ENCODE measurements around the gene EIF3B. TPM values are rescaled to one million over a fixed set of nuclear protein-coding genes. Genes with fewer than 3 reads are reported as not detected.
"Not testable (repeated sequence)": the region's sequence is repeated elsewhere in the genome, so short reads cannot be mapped to it uniquely, and the experiment has no call there.

The EIF3B gene
- total RNA-seq, 2 experiments from 2014 or later: 252 to 256 TPM

GRCh38 chr7:2383543-2384274, 29.1 kb downstream of the EIF3B start:
- Mint-ChIP-seq H3K4me3 (no peak overlapping the region), H3K27ac (no peak overlapping the region), H3K9me3 (no peaks in the 10 kb centered on the region), H3K4me1 (ENCODE audit: low read depth) (peaks cover 2% of the 10 kb centered on the region), H3K36me3 (ENCODE audit: low read depth) (peaks cover 28% of the 10 kb centered on the region), H3K27me3 (no peaks in the 10 kb centered on the region)
- no peak for DNase-seq
- ChIA-PET POLR2A (interaction anchor here (1.4 to 1.9 kb wide), 2 partner anchors 11 to 18 kb away, joined by 4 to 5 read pairs; no protein-coding TSS in a partner anchor), CTCF (interaction anchor here (0.8 to 1.7 kb wide), 5 partner anchors 22 to 85 kb away, joined by 3 to 7 read pairs (median 5); no protein-coding TSS in a partner anchor)
- no peak for TF ChIP-seq CTCF (IDR thresholded peaks at IDR 0.05)
- intact Hi-C loops (cut with micrococcal nuclease): no loop called here
- no peak for ATAC-seq

GRCh38 chr7:2384354-2385243, 30.0 kb downstream of the EIF3B start:
- intact Hi-C loops (cut with micrococcal nuclease): no loop called here
- no peak for ATAC-seq

GRCh38 chr7:2386122-2386521, 31.5 kb downstream of the EIF3B start:
- CTCF ChIA-PET: interaction anchor here (1.7 kb wide), 1 partner anchor 83 kb away, joined by 6 read pairs; no protein-coding TSS in a partner anchor
- H3K36me3 Mint-ChIP-seq (ENCODE audit: low read depth): not testable (repeated sequence)

More at GRCh38 chr7:2384354-2385243, 30.0 kb downstream of the EIF3B start:
- H3K27me3 Mint-ChIP-seq: no peaks in the 10 kb centered on the region
- no peak overlapping the region for H3K27ac Mint-ChIP-seq
- H3K4me1 Mint-ChIP-seq (ENCODE audit: low read depth): peaks cover 2% of the 10 kb centered on the region
- no peak for TF ChIP-seq CTCF (IDR thresholded peaks at IDR 0.05)
- POLR2A ChIA-PET: interaction anchor here (1.4 to 1.9 kb wide), 3 partner anchors 12 to 19 kb away, joined by 3 to 5 read pairs (median 4); partner anchors contain the start of gene CHST12
- peak; percentile 10 for DNase-seq
- CTCF ChIA-PET: interaction anchor here (0.8 to 1.7 kb wide), 5 partner anchors 21 to 84 kb away, joined by 3 to 7 read pairs (median 5); no protein-coding TSS in a partner anchor
- peaks cover 20% of the 10 kb centered on the region for H3K36me3 Mint-ChIP-seq (ENCODE audit: low read depth)
- H3K9me3 Mint-ChIP-seq: no peaks in the 10 kb centered on the region
- no peak overlapping the region for H3K4me3 Mint-ChIP-seq

GRCh38 chr7:2386964-2387669, 32.5 kb downstream of the EIF3B start:
- POLR2A ChIA-PET: interaction anchor here (0.8 kb wide), 1 partner anchor 14 kb away, joined by 3 read pairs; no protein-coding TSS in a partner anchor
- no peak for TF ChIP-seq CTCF (IDR thresholded peaks at IDR 0.05)

More at GRCh38 chr7:2386122-2386521, 31.5 kb downstream of the EIF3B start:
- intact Hi-C loops (cut with micrococcal nuclease); DNase-seq; H3K4me3 Mint-ChIP-seq; H3K27ac Mint-ChIP-seq; H3K4me1 Mint-ChIP-seq (ENCODE audit: low read depth); ATAC-seq; H3K9me3 Mint-ChIP-seq; H3K27me3 Mint-ChIP-seq: not testable (repeated sequence)
- POLR2A ChIA-PET: interaction anchor here (1.6 kb wide), 1 partner anchor 17 kb away, joined by 3 read pairs; the partner anchor contains the start of gene CHST12

More at GRCh38 chr7:2386964-2387669, 32.5 kb downstream of the EIF3B start:
- Mint-ChIP-seq H3K27me3 (no peaks in the 10 kb centered on the region), H3K9me3 (no peaks in the 10 kb centered on the region), H3K4me1 (ENCODE audit: low read depth) (no peaks in the 10 kb centered on the region), H3K27ac (no peak overlapping the region), H3K4me3 (no peak overlapping the region), H3K36me3 (ENCODE audit: low read depth) (peaks cover 3% of the 10 kb centered on the region)
- DNase-seq: no peak
- intact Hi-C loops (cut with micrococcal nuclease): no loop called here
- no peak for ATAC-seq
- CTCF ChIA-PET: interaction anchor here (1.7 kb wide), 1 partner anchor 82 kb away, joined by 6 read pairs; no protein-coding TSS in a partner anchor

All from activated CD8-positive, alpha-beta T cell treated with anti-CD3 and anti-CD28 coated beads for 36 hours (primary cell).